ENCODE data around the gene ANKRD9.

The ANKRD9 gene

DNA sequence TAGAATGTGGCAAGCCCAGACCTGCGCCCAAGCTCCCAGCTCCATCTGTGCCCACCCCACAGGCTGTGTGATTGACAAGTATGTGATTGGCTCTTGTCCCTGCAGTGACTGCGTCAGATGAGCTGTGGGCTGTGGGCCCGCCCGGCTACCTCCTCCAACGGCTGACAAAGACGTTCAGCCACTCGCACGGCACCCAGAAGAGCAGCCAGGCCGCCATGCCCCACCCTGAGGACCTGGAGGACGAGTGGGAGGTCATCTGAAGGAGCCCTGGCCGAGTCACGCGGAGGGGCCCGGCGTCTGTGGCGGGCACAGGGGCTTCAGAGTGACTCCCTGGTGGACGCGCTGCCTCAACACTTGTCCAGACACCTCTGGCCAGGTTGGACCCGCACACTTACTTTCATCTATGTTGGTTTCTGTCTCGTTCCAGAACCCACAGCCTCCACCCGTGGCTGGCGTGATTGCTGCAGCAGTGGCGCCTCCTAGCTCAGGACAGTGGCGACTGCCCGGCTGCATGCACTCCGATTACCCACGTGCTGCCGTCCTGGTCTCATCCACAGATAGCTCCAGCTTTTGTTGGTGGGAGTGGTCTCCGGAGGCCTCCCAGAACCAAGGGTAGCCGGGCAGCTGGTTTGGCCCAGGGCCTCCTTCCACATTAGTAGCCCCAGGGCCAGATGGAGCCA, 11.4 kb downstream of the ANKRD9 start:
- DNase-seq: no peak

DNA sequence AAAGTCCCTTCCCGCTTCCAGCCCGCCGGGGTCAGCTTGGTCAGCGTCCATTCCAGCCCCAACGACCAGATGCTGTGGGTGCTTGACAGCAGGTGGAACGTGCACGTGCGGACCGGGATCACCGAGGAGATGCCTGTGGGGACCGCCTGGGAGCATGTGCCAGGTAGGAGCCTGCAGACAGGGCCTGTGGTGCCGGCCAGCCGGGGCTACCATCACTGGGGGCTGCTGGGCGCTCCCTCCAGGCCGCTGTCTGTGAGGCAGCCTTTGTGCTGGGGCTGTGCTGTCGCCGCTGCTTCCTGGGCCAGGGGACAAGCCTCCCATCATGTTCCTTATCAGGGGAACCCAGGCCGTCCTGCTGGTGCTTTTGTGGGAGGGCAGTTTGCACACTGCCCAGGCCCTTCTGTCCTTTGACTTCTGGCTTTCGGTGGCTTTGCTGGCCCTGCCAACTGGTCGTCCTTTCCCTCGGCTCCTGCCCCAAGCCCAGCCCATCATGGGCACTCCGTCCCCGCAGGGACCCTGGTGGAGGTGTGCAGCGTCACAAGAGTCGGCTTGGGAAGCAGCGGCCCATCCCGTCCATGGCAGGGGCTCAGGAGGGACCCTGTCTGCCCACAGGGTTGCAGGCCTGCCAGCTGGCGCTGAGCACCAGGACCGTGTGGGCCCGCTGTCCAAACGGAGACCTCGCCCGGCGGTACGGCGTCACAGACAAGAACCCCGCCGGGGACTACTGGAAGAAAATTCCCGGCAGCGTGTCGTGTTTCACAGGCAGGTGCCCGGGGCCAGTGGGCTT, 12.4 kb downstream of the ANKRD9 start:
- no peak for DNase-seq

DNA sequence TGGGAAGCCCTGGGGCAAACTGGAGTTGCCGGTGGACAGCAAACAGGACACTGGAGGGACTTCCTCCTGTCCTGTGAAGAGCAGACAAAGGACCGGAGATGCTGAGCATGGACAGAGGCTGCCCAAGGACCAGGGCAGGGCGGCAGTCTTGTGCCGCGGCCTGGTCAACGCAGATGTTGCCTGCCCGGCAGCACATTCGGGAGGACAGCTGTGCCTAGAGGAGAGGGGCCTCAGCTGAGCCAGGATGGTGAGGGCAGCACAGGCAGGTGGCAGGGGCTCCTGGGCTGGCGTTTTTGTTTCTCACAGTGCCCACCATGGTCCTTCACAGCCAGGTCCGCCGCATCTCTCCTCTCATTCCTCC, 13.3 kb downstream of the ANKRD9 start:
- no peak for DNase-seq

DNA sequence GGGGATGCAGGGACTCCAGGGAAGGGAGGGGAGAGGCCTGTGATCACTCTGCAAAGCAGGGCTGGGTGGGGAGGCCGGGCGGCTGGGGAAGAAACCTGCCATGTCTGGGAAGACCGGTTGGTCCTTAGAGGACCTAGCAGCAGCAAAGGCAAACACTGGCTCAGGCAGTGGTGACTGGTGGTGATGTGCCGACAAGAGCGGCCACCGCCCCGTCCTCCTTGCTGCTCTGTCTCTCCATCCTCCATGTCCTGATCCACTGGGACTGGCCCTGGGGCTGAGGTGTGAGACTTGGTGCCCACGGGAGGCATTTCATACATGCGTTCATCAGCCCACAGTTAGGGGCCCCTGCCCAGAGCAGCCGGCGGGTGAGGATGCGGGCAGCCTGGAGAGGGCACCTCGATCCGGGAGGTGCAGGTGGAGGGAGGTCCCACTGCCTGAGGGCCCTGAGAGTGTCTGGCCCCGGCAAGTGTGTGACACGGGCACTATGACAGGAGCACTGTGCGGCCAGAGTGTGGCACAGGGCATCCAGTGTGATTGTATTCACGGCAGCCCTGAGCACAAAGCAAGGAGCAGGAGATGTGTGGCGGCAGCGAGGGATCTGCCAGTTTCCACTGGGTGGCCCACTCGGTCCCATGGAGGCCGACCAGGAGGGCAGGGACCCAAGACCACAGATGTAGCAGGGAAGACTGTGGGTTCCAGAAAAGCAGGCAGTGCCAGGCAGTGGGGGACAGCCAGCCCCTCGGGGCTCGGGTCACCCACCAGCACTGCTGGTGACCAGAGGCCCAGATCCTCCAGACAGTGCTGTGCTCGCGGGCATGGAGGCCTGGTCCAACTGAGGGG, 13.9 kb downstream of the ANKRD9 start:
- DNase-seq: no peak

DNA sequence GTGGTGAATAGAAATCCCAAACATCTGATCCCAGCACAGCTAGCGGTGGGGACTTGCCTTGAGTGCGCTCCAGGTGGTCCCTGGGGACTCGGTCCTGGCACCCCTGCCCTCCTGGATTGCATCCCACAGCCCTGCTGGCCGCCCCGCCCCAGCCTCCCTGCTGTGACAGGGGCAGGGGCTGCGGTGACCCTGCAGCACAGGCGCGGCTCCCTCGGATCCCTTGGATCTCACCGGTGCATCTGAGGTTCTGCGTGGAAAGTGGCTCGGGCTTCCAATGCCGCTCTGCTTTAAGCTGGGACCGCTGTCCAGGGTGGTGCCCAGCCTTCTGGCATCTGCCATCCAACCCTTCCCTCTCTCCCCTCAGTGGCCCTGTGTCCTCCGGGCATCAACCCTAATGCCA, 16.0 kb downstream of the ANKRD9 start:
- DNase-seq: no peak

DNA sequence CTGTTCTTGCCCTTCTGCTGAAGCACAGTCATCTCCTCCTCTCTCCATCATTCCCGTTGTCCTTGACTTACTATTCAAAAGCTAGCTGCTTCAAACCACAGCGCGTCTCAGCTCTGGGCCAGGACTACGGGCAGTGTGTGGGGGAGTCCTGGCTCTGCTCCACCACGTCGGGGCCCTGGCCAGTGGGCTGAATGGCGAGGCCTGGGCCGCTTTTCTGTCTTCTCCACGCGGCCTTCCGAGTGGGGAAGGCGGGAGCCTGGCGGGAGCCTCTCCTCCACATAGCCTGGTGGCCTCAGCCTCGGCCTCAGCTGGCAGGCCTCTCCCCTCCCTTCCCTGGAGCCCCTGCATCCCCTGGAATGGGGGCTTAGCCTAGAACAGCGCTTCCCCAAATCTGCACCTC, 16.5 kb downstream of the ANKRD9 start:
- DNase-seq: no peak

DNA sequence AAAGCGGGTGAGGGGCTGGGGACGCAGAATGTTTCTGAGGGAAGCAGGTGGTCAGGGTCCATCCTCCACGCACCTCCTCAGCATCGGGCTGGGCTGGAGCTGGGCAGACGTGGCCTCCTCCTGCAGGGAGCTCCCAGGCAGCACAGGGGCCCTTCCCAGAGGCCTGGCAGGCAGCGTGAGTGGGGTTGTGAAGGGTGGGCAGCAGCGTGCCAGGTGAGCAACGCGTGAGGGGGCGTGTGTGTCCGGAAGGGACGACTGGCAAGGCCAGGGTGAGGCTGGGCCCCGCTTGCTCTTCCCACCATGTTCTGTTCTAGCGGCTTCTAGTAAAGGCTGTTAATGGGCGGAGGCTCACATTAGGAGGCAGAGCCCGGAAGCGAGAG, 17.1 kb downstream of the ANKRD9 start:
- no peak for DNase-seq

DNA sequence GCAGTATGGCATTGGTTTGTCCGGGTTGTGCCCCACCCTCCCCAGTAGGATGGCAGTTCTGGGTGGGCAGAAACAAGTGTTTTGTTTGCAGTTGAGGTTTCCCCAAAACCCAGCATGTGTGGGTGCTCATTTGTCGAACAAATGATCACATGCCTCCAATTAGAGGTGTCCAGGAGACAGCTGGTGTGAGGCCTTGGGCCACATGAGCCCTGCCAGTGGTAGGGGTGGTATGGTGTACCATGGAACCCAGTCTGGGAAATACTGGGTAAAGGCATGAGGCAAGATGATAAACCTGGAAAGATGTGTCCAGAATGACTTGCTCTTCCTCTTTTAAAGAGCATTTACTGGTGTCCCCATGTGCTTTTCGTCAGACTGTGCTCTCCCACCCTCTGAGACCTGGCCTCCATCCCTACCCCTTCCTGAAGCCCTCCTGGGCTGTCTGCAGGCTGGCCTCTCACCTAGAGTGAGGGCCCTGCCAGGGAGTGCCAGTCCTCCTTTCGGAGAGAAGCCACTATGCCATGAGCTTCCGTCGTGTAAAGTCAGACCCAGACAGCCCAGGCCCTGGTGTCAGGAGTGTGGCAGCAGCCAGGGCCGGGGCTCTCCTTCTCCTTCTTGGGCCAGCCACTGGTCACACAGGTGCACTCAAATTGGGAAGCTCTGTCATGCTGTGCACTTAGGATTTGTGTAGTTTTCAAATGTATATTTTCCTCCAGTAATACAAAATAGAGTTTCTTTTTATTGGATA, 17.6 kb downstream of the ANKRD9 start:
- no peak for DNase-seq

DNA sequence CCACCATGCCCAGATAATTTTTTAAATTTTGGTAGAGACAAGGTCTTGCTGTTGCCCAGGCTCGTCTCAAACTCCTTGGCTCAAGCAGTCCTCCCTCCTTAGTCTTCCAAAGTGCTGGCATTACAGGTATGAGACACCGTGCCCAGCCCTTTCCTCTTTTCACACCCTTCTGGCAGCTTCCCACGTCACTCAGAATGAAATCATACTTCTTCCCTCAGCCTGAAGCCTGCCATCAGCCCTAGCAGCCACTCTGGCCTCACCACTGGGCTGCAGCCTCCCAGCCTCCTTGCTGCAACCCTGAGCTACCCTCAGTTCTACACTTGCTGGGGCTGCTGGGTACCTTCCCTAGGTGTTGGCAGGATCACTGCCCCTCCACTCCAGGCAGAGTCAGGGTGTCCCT, 18.2 kb downstream of the ANKRD9 start:
- no peak for DNase-seq

DNA sequence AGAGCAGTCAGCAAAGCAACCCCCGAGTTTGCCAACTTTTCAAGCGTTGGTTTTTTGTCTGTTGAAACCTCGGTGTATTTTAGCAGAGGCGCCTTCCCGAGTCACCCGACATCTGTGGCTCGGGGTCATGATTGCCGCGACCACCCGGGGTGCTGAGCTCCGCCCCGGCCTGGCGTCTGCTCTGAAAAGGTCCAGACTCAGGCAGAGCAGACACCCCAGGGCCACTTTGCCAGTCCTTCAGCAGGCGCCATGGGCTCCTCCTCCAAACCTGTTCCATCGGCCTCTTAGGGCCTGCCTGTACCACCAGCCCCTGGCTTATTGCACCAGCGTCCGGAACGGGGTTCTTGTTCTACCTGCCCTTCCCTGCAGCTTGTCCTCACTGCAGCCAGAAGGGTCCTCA, 19.1 kb downstream of the ANKRD9 start:
- no peak for DNase-seq

DNA sequence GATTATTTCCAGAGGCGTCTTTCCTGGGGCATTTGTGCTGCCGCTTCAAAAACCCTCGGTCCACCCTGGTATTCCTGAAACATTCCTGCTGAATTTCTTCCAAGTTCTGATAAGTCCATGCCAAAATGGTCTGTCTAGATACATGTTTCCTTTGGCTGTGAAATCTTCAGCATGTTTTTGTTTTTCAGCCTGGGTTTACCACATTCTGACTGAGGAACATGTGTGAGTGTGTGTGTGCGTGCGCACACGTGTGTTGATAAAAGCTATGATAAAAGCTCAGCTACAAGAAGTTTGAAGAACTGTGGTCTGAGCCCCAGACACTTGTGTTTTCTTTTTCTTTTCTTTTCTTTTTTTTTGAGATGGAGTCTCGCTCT, 22.4 kb downstream of the ANKRD9 start:
- no peak for DNase-seq

DNA sequence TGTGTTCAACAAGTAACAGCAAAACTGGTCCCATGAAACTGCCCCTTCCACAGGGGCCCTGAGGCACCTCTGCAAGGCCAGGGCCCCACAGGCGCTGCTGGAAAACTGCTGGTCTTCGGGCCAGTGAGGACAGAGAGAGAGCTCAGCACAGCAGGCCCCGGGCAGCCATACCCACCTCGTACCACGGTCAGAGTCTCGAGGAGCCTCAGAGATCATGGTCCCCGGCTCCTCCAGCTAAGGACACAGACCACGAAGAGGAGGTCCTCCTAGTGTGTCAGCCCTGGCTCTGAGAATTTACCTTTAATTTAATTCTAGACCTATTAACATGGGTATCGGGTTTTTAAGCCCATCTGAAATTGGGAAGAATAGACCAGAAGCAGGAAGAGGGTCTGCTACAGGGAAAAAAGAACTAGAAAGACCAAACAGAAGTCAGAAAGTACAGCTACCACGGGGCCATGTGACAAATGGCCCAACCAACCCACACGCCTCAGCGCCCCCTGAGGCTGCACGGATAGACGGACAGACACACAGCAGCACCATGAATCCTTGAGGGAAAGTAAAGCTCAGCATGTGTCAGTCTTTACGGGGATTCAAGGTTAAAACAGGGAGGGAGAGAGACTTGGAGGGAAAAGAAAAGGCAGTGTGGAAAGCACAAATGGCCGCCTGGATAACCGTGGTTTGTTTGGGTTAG, 22.9 kb downstream of the ANKRD9 start:
- no peak for DNase-seq

DNA sequence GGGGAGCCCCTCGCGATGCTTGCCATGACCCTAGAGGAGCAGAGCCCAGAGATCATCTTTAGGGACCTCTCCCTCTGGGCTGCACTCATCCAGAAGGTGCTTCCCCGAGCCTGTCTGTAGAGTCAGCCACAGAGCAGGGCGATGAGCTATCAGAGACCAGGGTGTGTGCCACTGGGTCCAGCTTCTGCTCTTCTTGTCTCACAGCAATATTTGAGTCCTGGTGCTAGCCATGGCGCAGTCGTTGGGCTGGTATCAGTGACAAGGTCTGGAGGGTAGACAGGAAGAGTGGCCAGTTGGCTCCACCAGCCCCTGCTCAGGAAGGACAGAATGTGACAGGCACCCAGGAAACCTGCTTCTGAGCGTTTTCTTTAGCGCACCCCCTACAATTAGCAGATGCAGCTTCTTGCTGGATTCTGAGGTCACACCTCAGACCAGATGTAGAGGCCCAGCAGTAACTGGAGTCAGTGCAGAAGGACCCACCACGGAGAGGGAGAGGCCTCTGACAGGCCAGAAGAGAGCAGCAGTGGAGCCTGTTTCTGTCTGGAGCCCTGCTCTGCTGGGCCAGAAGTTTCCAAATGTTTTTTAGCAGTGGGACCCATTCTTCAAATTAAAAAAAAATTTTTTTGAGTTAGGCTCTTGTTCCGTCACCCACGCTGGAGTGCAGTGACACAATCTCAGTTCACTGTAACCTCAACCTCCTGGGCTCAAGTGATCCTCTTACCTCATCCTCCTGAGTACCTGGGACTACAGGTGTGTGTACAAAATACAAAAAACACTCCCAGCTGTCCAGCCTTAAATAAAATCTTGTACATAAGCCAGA, 23.7 kb downstream of the ANKRD9 start:
- DNase-seq: no peak

DNA sequence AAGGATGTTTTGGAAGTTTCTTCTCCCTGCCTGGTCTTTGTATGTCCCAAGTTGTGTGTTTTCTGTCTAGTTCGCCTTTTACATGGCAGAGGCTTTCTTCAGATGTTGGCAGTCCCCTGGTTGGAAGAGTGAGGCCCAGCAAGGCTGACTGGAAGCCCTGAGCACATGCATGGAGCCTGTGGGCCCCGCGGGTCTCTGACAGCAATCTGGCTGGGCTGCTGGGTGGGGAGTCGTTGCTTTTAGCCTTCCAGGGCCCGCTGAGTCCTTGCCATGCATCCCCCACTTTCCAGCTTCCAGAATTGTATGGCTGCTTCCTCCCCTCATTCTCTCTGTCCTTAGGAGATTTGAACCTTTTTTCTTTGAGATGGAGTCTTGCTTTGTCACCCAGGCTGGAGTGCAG, 25.3 kb downstream of the ANKRD9 start:
- no peak for DNase-seq

DNA sequence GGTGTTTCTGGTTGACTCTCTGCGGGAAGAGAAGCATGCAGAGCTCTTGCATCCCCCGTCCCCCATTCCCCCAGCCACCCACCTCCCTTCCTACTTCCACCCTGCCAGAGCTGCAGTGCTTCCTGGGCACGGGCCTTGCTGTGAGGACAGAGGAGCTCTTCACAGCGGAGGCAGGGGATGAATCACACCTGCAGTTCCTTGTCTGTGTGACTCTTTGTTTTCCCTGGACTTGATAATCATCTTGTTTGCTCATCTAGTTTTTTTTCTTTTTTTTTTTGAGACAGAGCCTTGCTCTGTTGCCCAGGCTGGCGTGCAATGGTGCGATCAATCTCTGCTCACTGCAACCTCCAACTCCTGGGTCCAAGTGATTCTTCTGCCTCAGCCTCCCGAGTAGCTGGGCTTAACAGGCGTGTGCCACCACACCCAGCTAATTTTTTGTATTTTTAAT, 27.8 kb downstream of the ANKRD9 start:
- no peak for DNase-seq

DNA sequence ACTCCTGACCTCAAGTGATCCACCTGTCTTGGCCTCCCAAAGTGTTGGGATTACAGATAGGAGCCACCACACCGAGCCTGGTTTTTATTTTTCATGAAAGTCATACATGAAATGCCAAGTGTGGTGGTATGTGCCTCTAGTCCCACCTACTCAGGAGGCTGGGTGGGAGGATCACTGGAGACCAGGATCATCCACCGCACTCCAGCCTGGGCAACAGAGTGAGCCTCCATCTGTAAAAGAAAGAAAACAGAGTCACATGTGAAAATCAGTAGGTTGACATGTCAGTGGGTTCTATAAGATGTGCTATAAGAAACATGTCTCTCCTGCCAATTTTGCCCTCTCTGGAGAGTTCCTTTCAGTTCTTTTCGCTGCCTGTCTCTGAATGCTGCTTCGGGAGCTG, 28.2 kb downstream of the ANKRD9 start:
- DNase-seq: no peak

DNA sequence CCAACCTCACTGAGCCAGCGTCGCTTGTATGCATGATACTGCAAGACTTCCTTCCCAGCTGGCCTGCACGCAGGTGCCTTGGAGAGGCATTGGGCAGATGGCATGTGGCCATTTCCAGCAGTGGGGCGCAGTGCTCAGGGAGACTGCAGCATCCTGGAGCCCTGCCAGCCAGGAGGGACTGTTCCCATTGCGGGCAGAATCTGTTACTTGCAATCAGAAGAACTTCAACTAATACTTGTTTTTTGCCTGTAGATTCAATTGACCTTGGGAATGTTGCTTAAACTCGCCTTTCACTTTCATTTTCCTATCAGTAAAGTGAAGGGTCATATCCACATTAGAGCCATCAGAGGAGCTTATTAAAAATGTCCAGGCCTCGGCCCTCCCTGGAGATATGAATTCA, 29.8 kb downstream of the ANKRD9 start:
- no peak for DNase-seq

DNA sequence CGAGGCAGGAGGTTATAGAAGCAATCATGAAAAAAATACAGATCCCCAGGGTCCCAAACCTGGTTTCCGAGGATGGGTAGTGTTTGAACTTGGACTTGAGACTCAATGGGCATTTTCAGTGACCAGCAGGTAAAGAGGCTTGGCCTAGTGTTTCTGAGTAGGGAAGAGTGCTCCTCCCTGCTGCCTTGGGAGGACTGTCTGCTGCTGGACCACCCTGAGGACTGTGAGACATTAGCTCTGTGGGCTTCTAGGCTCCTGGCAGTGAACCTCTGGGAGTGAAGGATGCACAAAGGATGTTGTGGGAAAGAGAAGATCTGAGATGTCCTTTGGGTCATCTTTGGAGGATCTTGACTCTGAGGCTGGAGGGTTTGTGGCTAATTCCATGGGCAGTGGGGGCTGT, 30.5 kb downstream of the ANKRD9 start:
- no peak for DNase-seq

DNA sequence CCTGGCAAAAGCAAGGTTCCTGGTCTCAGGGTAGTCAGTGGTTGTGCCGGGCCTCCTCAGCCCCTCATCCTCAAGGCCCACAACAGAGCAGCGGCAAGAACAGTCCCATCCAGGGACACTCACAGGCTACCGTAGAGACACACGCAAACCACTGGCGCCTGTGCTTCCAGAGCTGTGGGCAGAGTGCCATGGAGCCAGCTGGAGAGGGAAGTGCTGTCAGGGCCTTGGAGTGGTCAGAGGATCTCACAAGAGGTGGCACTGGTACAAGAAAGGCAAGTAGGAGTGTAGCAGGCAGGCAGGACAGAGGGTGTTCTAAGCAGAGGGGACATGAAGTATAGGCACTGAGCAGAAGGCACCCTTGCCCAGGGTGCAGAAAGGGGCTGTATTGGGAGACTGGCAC, 34.6 kb downstream of the ANKRD9 start:
- no peak for DNase-seq

DNA sequence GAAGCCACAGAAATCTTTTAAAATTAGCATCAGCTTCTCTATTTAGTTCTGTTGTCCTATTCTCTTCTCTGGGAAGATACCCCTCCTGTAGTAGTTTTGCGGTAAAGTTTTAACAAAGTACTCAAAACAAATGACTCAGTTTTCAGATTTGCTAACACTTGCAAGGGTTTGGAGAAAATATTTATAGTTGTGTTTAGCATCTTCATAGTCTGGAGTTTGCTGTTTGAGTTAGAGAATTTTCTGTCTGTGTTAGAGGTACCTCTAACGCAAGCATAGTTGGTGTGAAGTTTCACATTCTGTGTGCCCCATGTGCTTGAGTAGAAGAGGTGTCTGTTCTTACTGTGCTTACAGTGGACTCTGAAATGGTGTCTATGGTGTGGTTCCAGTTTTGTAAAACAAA, 36.0 kb downstream of the ANKRD9 start:
- no peak for DNase-seq

DNA sequence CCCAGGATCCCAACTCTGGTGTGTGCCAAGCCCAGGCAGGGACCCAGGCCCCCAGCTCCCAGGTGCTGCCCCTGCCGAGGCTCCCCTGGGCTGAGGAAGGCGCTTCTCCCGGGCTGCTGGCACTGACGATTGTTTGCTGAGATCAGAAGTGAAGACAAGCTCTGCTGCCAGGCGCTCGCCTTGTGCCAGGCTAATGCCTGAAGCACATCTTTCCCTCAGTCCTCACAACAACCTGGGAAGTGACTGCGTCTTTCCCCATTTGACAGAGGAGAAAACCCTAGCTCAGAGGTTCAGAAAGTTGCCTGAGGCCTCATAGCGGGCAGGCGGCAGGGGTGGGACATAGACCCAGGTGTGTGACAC, 36.8 kb downstream of the ANKRD9 start:
- no peak for DNase-seq
